Retinal pigment epithelial cell (primary cell): Measurements from ENCODE around the gene TMA16.

Experiments used
- DNase-seq: peaks from one replicate; pipeline ENCODE4 v3.0.0-alpha.2; 2010; ENCODE audit warnings: low read depth
- H3K4me3 ChIP-seq: 2 replicates; pipeline ENCODE4 v1.5.1; 2011; ENCODE audit warnings: mild to moderate bottlenecking, low read length, control low read depth, moderate library complexity
- CTCF ChIP-seq: conservative IDR thresholded peaks from 2 replicates; pipeline ENCODE4 v1.5.1; 2011; ENCODE audit warnings: low read depth, low read length, control low read depth, inconsistent platforms

TMA16 gene

GRCh38 chr4:163485589-163485988 lies 8.9 kb upstream of the TMA16 start:
- DNase-seq, result no peak
- H3K4me3 ChIP-seq, result no peak overlapping the region
- TF ChIP-seq CTCF, result no peak

- no peak overlapping the region for H3K4me3 ChIP-seq
- DNase-seq, result no peak
- no peak for TF ChIP-seq CTCF
These were observed 8.2 kb upstream of the TMA16 start for GRCh38 chr4:163486321-163486720.

- H3K4me3 ChIP-seq, result no peak overlapping the region
- no peak for TF ChIP-seq CTCF
- DNase-seq, result no peak
These were observed 4.6 kb upstream of the TMA16 start for GRCh38 chr4:163489929-163490328.

- no peak for TF ChIP-seq CTCF
- DNase-seq, result no peak
- H3K4me3 ChIP-seq, result no peak overlapping the region
These were observed 1.5 kb upstream of the TMA16 start for GRCh38 chr4:163492951-163493504.

- peak overlapping the region; percentile 87 for H3K4me3 ChIP-seq
- no peak for DNase-seq
- no peak for TF ChIP-seq CTCF
These were observed 689 bp upstream of the TMA16 start for GRCh38 chr4:163493643-163494359.

GRCh38 chr4:163495900-163496299 lies 1.4 kb downstream of the TMA16 start:
- peak overlapping the region; percentile 87 for H3K4me3 ChIP-seq
- TF ChIP-seq CTCF, result no peak
- DNase-seq, result no peak

GRCh38 chr4:163500586-163500985 lies 6.1 kb downstream of the TMA16 start:
- no peak for DNase-seq
- no peak for TF ChIP-seq CTCF
- H3K4me3 ChIP-seq, result no peak overlapping the region
